ENCODE results near the gene SMIM43.
A peak's percentile ranks its signal among the peaks of the same experiment; 100 is the strongest.

The SMIM43 gene

DNA sequence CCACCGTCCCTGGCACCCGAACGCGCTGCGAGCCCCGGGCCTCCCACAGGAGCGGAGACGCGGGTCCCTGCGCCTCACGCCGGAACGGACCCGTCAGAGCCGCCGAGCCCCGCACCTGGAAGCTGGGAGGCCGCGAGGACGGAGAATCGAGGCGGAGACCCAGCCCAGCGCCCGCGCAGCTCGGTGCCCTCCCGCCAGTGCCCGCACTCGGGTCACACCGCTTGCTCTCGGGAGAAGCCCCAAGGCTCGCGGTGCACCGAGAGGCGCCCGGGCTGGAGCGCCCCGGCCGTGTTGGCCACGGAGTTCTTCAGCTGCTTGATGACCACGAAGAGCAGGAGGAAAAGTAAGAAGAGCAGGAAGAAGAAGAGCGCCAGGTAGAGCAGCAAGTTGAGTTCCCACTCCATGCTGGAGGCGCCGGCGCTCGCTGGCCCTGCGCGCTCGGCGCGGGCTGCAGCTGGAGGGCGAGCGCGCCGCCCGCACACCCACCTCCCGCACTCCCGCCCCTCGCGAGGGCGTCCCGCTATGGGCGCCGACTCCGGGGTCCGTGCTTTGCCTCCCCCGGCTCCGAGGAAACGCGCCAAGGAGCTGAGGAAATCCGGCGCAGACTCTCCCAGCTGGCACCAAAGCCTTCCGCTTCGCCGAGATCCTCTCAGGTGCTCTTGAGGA lies at the start of gene SMIM43:
Gene SMIM43 (minus strand): TSS at position 463 of the 666 bp plus-strand sequence. CDS start 59 bp downstream, at position 404.
- FAIRE-seq (no peak), DNase-seq (ENCODE audit: insufficient read length, low spot score) (no peak)
- TF ChIP-seq, protein P1, sequence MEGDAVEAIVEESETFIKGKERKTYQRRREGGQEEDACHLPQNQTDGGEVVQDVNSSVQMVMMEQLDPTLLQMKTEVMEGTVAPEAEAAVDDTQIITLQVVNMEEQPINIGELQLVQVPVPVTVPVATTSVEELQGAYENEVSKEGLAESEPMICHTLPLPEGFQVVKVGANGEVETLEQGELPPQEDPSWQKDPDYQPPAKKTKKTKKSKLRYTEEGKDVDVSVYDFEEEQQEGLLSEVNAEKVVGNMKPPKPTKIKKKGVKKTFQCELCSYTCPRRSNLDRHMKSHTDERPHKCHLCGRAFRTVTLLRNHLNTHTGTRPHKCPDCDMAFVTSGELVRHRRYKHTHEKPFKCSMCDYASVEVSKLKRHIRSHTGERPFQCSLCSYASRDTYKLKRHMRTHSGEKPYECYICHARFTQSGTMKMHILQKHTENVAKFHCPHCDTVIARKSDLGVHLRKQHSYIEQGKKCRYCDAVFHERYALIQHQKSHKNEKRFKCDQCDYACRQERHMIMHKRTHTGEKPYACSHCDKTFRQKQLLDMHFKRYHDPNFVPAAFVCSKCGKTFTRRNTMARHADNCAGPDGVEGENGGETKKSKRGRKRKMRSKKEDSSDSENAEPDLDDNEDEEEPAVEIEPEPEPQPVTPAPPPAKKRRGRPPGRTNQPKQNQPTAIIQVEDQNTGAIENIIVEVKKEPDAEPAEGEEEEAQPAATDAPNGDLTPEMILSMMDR (IDR thresholded peaks at IDR 0.05; ENCODE audit: insufficient read depth, missing control alignments), result no peak

- TF ChIP-seq, protein P1 (IDR thresholded peaks at IDR 0.05; ENCODE audit: insufficient read depth, missing control alignments), result no peak
- FAIRE-seq, result no peak
- no peak for DNase-seq (ENCODE audit: insufficient read length, low spot score)
These were observed 49.8 kb upstream of the SMIM43 start for GRCh38 chr4:121814756-121815155.

GRCh38 chr4:121811122-121811521 lies 46.2 kb upstream of the SMIM43 start:
- TF ChIP-seq, protein P1 (IDR thresholded peaks at IDR 0.05; ENCODE audit: insufficient read depth, missing control alignments), result no peak
- no peak for DNase-seq (ENCODE audit: insufficient read length, low spot score)
- no peak for FAIRE-seq

- DNase-seq (ENCODE audit: insufficient read length, low spot score), result no peak
- no peak for FAIRE-seq
- TF ChIP-seq, protein P1 (IDR thresholded peaks at IDR 0.05; ENCODE audit: insufficient read depth, missing control alignments), result no peak
These were observed 41.4 kb upstream of the SMIM43 start for GRCh38 chr4:121806411-121806810.

GRCh38 chr4:121801715-121802075 lies 36.7 kb upstream of the SMIM43 start:
- DNase-seq (ENCODE audit: insufficient read length, low spot score), result no peak
- TF ChIP-seq, protein P1 (IDR thresholded peaks at IDR 0.05; ENCODE audit: insufficient read depth, missing control alignments), result no peak
- no peak for FAIRE-seq

GRCh38 chr4:121800961-121801714 lies 36.2 kb upstream of the SMIM43 start, which contains the start of gene EXOSC9:
Gene EXOSC9 (plus strand): TSS chr4:121801323. CDS start chr4:121801425, 102 bp downstream.
- TF ChIP-seq, protein P1 (IDR thresholded peaks at IDR 0.05; ENCODE audit: insufficient read depth, missing control alignments), result no peak
- peak; percentile 33 for DNase-seq (ENCODE audit: insufficient read length, low spot score)
- FAIRE-seq, result no peak

- TF ChIP-seq, protein P1 (IDR thresholded peaks at IDR 0.05; ENCODE audit: insufficient read depth, missing control alignments), result no peak
- DNase-seq (ENCODE audit: insufficient read length, low spot score), result no peak
- peak; percentile 32 for FAIRE-seq
These were observed 35.6 kb upstream of the SMIM43 start for GRCh38 chr4:121800638-121800960.

Measured in D721Med (cell line).